Measurements from ENCODE around the gene ALK. TPM values are rescaled to one million over a fixed set of nuclear protein-coding genes. Genes with fewer than 3 reads are reported as not detected.

The ALK gene
- total RNA-seq, 4 donors from 2014 or later, result 0.06 to 4.1 TPM; not detected in 2

- H3K4me1 ChIP-seq, result no peaks in the 10 kb centered on the region
- TF ChIP-seq CTCF (IDR thresholded peaks at IDR 0.05), result no peak
- TF ChIP-seq POLR2A (IDR thresholded peaks at IDR 0.05), result no peak
- no peak overlapping the region for H3K27ac ChIP-seq
- H3K4me3 ChIP-seq, result no peak overlapping the region
- no peaks in the 10 kb centered on the region for H3K36me3 ChIP-seq
- H3K9me3 ChIP-seq, result no peaks in the 10 kb centered on the region
- H3K27me3 ChIP-seq, result no peaks in the 10 kb centered on the region
- no peak for DNase-seq
- intact Hi-C loops (cut with DNase I; ENCODE audit: low total_unique reads), result no loop called here
Observed at GRCh38 chr2:29296585-29296984, 624.8 kb downstream of the ALK start.

GRCh38 chr2:29295845-29296244 lies 625.5 kb downstream of the ALK start:
- Histone ChIP-seq H3K27me3 (no peaks in the 10 kb centered on the region), H3K4me1 (no peaks in the 10 kb centered on the region), H3K9me3 (no peaks in the 10 kb centered on the region), H3K4me3 (no peak overlapping the region), H3K27ac (no peak overlapping the region), H3K36me3 (no peaks in the 10 kb centered on the region)
- TF ChIP-seq CTCF (IDR thresholded peaks at IDR 0.05) (no peak), POLR2A (IDR thresholded peaks at IDR 0.05) (no peak)
- intact Hi-C loops (cut with DNase I; ENCODE audit: low total_unique reads), result no loop called here
- no peak for DNase-seq

- Histone ChIP-seq H3K4me3 (no peak overlapping the region), H3K4me1 (no peaks in the 10 kb centered on the region), H3K36me3 (no peaks in the 10 kb centered on the region), H3K27me3 (no peaks in the 10 kb centered on the region), H3K27ac (no peak overlapping the region), H3K9me3 (no peaks in the 10 kb centered on the region)
- TF ChIP-seq POLR2A (IDR thresholded peaks at IDR 0.05), result no peak
- no peak for TF ChIP-seq CTCF (IDR thresholded peaks at IDR 0.05)
- DNase-seq, result no peak
- intact Hi-C loops (cut with DNase I; ENCODE audit: low total_unique reads), result no loop called here
Observed at GRCh38 chr2:29293830-29294438, 627.5 kb downstream of the ALK start.

GRCh38 chr2:29290293-29291047 lies 630.9 kb downstream of the ALK start:
- H3K27ac ChIP-seq, result no peak overlapping the region
- H3K9me3 ChIP-seq, result no peaks in the 10 kb centered on the region
- TF ChIP-seq CTCF (IDR thresholded peaks at IDR 0.05) (no peak), POLR2A (IDR thresholded peaks at IDR 0.05) (no peak)
- H3K27me3 ChIP-seq, result no peaks in the 10 kb centered on the region
- DNase-seq, result no peak
- no peaks in the 10 kb centered on the region for H3K4me1 ChIP-seq
- intact Hi-C loops (cut with DNase I; ENCODE audit: low total_unique reads), result no loop called here
- no peak overlapping the region for H3K4me3 ChIP-seq
- no peaks in the 10 kb centered on the region for H3K36me3 ChIP-seq

GRCh38 chr2:29284671-29285070 lies 636.7 kb downstream of the ALK start:
- Histone ChIP-seq H3K27me3 (no peaks in the 10 kb centered on the region), H3K27ac (no peak overlapping the region), H3K4me1 (no peaks in the 10 kb centered on the region), H3K9me3 (no peaks in the 10 kb centered on the region), H3K36me3 (no peaks in the 10 kb centered on the region), H3K4me3 (no peak overlapping the region)
- TF ChIP-seq POLR2A (IDR thresholded peaks at IDR 0.05) (no peak), CTCF (IDR thresholded peaks at IDR 0.05) (no peak)
- intact Hi-C loops (cut with DNase I; ENCODE audit: low total_unique reads), result no loop called here
- no peak for DNase-seq
